Activated CD4-positive, alpha-beta T cell treated with anti-CD3 and anti-CD28 coated beads for 36 hours (primary cell): ENCODE data around the gene MAP1LC3A. TPM values are rescaled to one million over a fixed set of nuclear protein-coding genes. Genes with fewer than 3 reads are reported as not detected.
"Not testable (repeated sequence)": the region's sequence is repeated elsewhere in the genome, so short reads cannot be mapped to it uniquely, and the experiment has no call there.

Source experiments
- ATAC-seq: fragments of 200-7000 bp; cut with Tn5 transposase; one replicate; pipeline ENCODE4 v1.10.0; 2021; ENCODE audit warnings: mild to moderate bottlenecking, moderate library complexity
- CTCF ChIA-PET: fragments of 350-600 bp; sonication (Branson Sonifier 250); formaldehyde crosslinking; loops from one replicate; lab custom pipeline; 2021; ENCODE audit warnings: antibody characterized with exemption; lab: Charles Lee
- POLR2A ChIA-PET: fragments of 350-600 bp; sonication (Branson Sonifier 250); formaldehyde crosslinking; loops from one replicate; lab custom pipeline; 2021; ENCODE audit warnings: antibody characterized with exemption, inconsistent platforms; lab: Charles Lee
- DNase-seq: peaks from one replicate; pipeline ENCODE4 v3.0.0-alpha.2; 2020
- H3K27ac Mint-ChIP-seq: one replicate; pipeline ENCODE4 v1.8.0; 2021; ENCODE audit warnings: mixed read lengths
- H3K27me3 Mint-ChIP-seq: one replicate; pipeline ENCODE4 v1.8.0; 2021; ENCODE audit warnings: mixed read lengths
- H3K36me3 Mint-ChIP-seq: one replicate; pipeline ENCODE4 v1.8.0; 2021; ENCODE audit warnings: low read depth, mixed read lengths
- H3K4me1 Mint-ChIP-seq: one replicate; pipeline ENCODE4 v1.8.0; 2021; ENCODE audit warnings: mixed read lengths
- H3K4me3 Mint-ChIP-seq: one replicate; pipeline ENCODE4 v1.8.0; 2021; ENCODE audit warnings: mild to moderate bottlenecking, moderate library complexity, mixed read lengths
- H3K9me3 Mint-ChIP-seq: one replicate; pipeline ENCODE4 v1.8.0; 2021; ENCODE audit warnings: low read depth, mixed read lengths
- intact Hi-C, 2 experiments: fragments of 100-400 bp; cut with DNase I in 1 of 2; cut with micrococcal nuclease in 1 of 2; formaldehyde crosslinking; loops; one replicate each; pipeline versions ENCODE4 v1.14.2 to v1.15.1; 2022 to 2024; cut with DNase I, micrococcal nuclease
- total RNA-seq, 2 experiments: library from RNA; stranded (reverse); gene quantifications; one replicate each; pipeline ENCODE4 v1.2.3, GENCODE V29; 2021

The MAP1LC3A gene
- total RNA-seq, 2 experiments from 2014 or later: 2.5 to 2.7 TPM

- ATAC-seq: peak; percentile 81
- peak within 1 kb of the TSS; percentile 97 for H3K4me3 Mint-ChIP-seq
- H3K27me3 Mint-ChIP-seq: no peaks in the 10 kb centered on the region
- H3K9me3 Mint-ChIP-seq: no peaks in the 10 kb centered on the region
- peaks cover 35% of the 10 kb centered on the region for H3K4me1 Mint-ChIP-seq
- DNase-seq: peak; percentile 98
- H3K27ac Mint-ChIP-seq: peak within 1 kb of the TSS; percentile 98
- peaks cover 10% of the 10 kb centered on the region for H3K36me3 Mint-ChIP-seq
- intact Hi-C loops: loop anchor here (1.0 to 5.0 kb wide), 13 partner anchors 42 to 1436 kb away; partner anchors contain the start of genes ACSS2 (in 1 of the 2), AHCY (in 1 of the 2), EDEM2 (in 1 of the 2) and EIF2S2 (in 1 of the 2)
- CTCF ChIA-PET: interaction anchor here (0.7 to 7.8 kb wide), 13 partner anchors 10 to 287 kb away, joined by 3 to 82 read pairs (median 5); partner anchors contain the start of gene TP53INP2
- POLR2A ChIA-PET: interaction anchor here (0.7 to 2.4 kb wide), 7 partner anchors 15 to 471 kb away, joined by 3 to 9 read pairs (median 5); partner anchors contain the start of gene ITCH
These were observed 42.0 kb upstream of the MAP1LC3A start, which contains the start of gene DYNLRB1 for GRCh38 chr20:34516247-34517113. Gene DYNLRB1, plus strand, starts transcription at chr20:34516422. Its CDS starts 37 bp downstream, at chr20:34516459.

DNA sequence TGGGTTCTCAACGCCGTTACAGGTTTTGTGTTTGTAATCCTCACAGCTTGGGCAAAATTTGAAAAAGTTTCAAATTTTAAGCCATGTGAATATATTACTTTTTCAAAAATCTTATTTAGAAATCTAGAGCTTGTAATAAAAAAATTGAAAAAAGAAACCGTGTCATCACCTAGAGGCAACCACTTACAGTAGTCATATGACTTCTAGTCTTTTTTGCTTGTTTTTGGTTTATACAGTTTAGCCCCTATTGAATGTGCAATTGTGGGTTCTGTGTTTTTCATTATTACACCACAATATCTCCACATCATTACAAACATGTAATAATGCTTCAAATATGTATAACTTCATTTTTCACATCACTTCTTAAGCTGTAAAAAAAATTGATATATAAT lies 41.4 kb upstream of the MAP1LC3A start:
- POLR2A ChIA-PET: interaction anchor here (1.1 to 2.4 kb wide), 3 partner anchors 154 to 215 kb away, joined by 3 to 9 read pairs (median 8); partner anchors contain the start of gene ITCH
- ATAC-seq: no peak
- Mint-ChIP-seq H3K27ac (peak overlapping the region; percentile 98), H3K4me3 (peak overlapping the region; percentile 97), H3K36me3 (peaks cover 13% of the 10 kb centered on the region), H3K27me3 (no peaks in the 10 kb centered on the region), H3K9me3 (no peaks in the 10 kb centered on the region), H3K4me1 (peaks cover 41% of the 10 kb centered on the region)
- intact Hi-C loops: loop anchor here (2.0 to 5.0 kb wide), 6 partner anchors 64 to 1435 kb away; partner anchors contain the start of genes ACSS2 (in 1 of the 2), EDEM2 (in 1 of the 2), EIF2S2 (in 1 of the 2) and SCAND1 (in 1 of the 2)
- no peak for DNase-seq
- CTCF ChIA-PET: interaction anchor here (0.7 to 7.8 kb wide), 8 partner anchors 22 to 286 kb away, joined by 3 to 82 read pairs (median 4); partner anchors contain the start of gene TP53INP2

- intact Hi-C loops: loop anchor here (5.0 kb wide), 3 partner anchors 188 to 1433 kb away; partner anchors contain the start of genes EIF2S2 (in 1 of the 2) and SCAND1 (in 1 of the 2)
- H3K4me1 Mint-ChIP-seq: peaks cover 50% of the 10 kb centered on the region
- H3K27ac Mint-ChIP-seq, ATAC-seq, DNase-seq, H3K4me3 Mint-ChIP-seq, H3K9me3 Mint-ChIP-seq, POLR2A ChIA-PET, H3K27me3 Mint-ChIP-seq: not testable (repeated sequence)
- peaks cover 17% of the 10 kb centered on the region for H3K36me3 Mint-ChIP-seq
- CTCF ChIA-PET: interaction anchor here (7.8 kb wide), 1 partner anchor 207 kb away, joined by 82 read pairs; no protein-coding TSS in a partner anchor
These were observed 39.7 kb upstream of the MAP1LC3A start for GRCh38 chr20:34518863-34519262.

- H3K27me3 Mint-ChIP-seq, H3K9me3 Mint-ChIP-seq, DNase-seq, H3K4me3 Mint-ChIP-seq, POLR2A ChIA-PET, H3K27ac Mint-ChIP-seq, ATAC-seq: not testable (repeated sequence)
- Mint-ChIP-seq H3K4me1 (peaks cover 47% of the 10 kb centered on the region), H3K36me3 (peaks cover 15% of the 10 kb centered on the region)
- CTCF ChIA-PET: interaction anchor here (0.7 to 7.8 kb wide), 2 partner anchors 208 to 336 kb away, joined by 3 to 82 read pairs; no protein-coding TSS in a partner anchor
- intact Hi-C loops: loop anchor here (5.0 kb wide), 3 partner anchors 187 to 1432 kb away; partner anchors contain the start of genes EIF2S2 (in 1 of the 2) and SCAND1 (in 1 of the 2)
These were observed 38.7 kb upstream of the MAP1LC3A start for GRCh38 chr20:34519841-34520240.

DNA sequence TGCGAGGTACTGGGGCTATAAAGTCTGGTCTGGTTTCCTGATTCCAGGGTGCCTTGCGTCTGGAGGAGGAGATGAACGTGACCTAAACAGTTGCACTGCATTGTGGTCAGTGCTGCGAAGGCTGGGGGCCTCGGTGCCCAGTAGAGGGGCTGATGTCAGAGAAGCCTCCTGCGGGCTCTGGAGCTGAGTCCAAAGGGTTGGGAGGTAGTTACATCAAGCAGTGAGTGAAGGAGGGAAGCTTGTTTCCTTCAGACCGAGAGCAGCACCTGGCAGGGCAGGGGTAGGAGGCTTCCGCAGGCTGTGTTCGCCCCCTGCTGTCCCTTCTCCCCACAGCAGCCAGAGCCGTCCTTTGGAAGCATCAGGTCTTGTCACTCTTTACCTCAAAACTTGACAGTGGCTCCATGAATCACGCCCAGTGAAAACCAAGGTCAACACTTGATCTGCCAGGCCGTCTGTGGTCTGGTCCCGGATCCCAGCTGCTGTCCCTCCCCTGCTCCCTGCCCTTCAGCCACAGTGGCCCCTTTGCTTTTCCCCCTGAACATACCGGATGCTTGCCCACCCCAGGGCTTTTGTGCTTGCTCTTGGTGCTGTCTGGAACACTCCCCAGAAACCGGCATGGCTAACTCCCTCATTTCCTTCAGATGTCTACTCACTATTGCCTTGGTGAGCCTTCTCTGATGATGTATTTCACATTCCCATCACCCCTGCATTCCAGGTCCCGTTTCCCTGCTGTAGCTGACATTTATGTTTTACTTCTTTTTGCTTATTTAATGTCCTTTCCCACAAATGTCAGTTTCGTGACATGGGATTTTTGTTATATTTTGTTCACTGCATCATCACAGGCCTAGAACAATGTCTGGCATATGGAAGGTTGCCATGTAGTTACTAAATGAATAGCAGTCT lies 35.3 kb upstream of the MAP1LC3A start:
- Mint-ChIP-seq H3K4me1 (peaks cover 40% of the 10 kb centered on the region), H3K36me3 (peaks cover 29% of the 10 kb centered on the region), H3K27ac (peak overlapping the region; percentile 35), H3K9me3 (no peaks in the 10 kb centered on the region), H3K4me3 (no peak overlapping the region), H3K27me3 (no peaks in the 10 kb centered on the region)
- ChIA-PET POLR2A (interaction anchor here (0.9 kb wide), 1 partner anchor 211 kb away, joined by 3 read pairs; no protein-coding TSS in a partner anchor), CTCF (interaction anchor here (0.6 to 3.0 kb wide), 13 partner anchors 14 to 405 kb away, joined by 3 to 66 read pairs (median 3); partner anchors contain the start of genes AHCY and MAP1LC3A)
- peak; percentile 78 for DNase-seq
- ATAC-seq: peak; percentile 83
- intact Hi-C loops: loop anchor here (1.0 kb wide), 1 partner anchor 211 kb away; no protein-coding TSS in a partner anchor

DNA sequence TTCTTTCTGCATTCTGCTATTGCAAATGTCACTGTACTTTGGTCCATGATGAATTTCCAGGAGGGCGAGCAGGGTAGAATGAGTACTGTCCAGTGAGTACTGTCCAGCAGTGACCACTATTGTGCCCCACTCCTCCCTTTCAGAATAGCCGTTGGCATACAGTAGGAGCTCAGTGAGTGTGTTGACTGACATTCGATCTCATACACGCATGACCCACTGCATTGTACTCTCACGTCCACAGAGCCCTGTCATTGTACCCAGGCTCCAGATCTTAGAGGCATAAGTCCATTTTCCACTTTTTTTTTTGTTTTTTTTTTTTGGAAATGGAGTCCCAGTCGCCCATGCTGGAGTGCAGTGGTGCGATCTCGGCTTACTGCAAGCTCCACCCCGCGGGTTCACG lies 34.1 kb upstream of the MAP1LC3A start:
- ATAC-seq: no peak
- DNase-seq: no peak
- ChIA-PET POLR2A (no interaction called here), CTCF (interaction anchor here (0.7 to 3.0 kb wide), 4 partner anchors 34 to 212 kb away, joined by 3 to 66 read pairs (median 4); partner anchors contain the start of gene MAP1LC3A)
- Mint-ChIP-seq H3K4me3 (no peak overlapping the region), H3K4me1 (peaks cover 32% of the 10 kb centered on the region), H3K27me3 (no peaks in the 10 kb centered on the region), H3K36me3 (peaks cover 29% of the 10 kb centered on the region), H3K27ac (no peak overlapping the region), H3K9me3 (no peaks in the 10 kb centered on the region)
- intact Hi-C loops: no loop called here

GRCh38 chr20:34525342-34525708 lies 33.2 kb upstream of the MAP1LC3A start:
- no peaks in the 10 kb centered on the region for H3K27me3 Mint-ChIP-seq
- H3K4me1 Mint-ChIP-seq: peaks cover 28% of the 10 kb centered on the region
- ATAC-seq (no peak), DNase-seq (no peak)
- H3K36me3 Mint-ChIP-seq: peaks cover 27% of the 10 kb centered on the region
- H3K4me3 Mint-ChIP-seq: no peak overlapping the region
- H3K27ac Mint-ChIP-seq: no peak overlapping the region
- H3K9me3 Mint-ChIP-seq: no peaks in the 10 kb centered on the region
- POLR2A ChIA-PET: no interaction called here
- intact Hi-C loops: no loop called here
- CTCF ChIA-PET: interaction anchor here (0.6 to 1.5 kb wide), 3 partner anchors 13 to 929 kb away, joined by 3 to 4 read pairs (median 4); no protein-coding TSS in a partner anchor

DNA sequence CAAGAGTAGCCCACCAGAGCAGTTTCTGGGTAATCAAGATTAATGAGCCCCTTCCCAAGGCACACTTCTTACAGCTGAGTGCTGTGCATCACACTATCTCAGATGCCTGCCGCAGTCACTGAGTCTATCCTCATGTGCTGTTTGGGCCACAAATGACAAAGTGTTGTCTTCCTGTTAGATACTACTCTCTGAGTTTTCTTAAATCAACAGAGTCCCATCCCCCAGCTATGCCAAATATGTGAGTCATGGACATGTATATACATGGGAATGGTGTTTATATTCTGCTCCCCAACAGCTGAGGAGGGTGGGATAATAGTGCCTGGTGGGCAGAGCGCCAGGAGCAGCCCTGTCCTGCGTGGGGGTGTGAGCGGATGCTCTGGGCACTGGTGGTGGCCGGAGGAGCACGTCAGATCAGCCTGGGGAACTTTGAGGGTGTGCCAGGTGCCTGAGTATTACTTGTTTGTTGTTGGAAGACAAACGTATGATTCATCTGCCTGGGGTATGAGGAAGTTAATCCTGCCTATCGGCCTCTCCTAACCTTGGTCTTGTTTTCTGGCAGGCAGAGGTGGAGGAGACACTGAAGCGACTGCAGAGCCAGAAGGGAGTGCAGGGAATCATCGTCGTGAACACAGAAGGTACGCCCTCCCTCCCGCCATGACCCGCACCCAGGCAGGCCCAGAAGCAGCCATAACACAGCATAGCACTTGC lies 32.7 kb upstream of the MAP1LC3A start:
- H3K9me3 Mint-ChIP-seq: no peaks in the 10 kb centered on the region
- ATAC-seq: no peak
- ChIA-PET POLR2A (no interaction called here), CTCF (interaction anchor here (0.6 to 1.7 kb wide), 5 partner anchors 10 to 928 kb away, joined by 3 to 9 read pairs (median 4); partner anchors contain the start of gene DYNLRB1)
- H3K27me3 Mint-ChIP-seq: no peaks in the 10 kb centered on the region
- H3K4me3 Mint-ChIP-seq: no peak overlapping the region
- no peak overlapping the region for H3K27ac Mint-ChIP-seq
- no peak for DNase-seq
- peaks cover 28% of the 10 kb centered on the region for H3K4me1 Mint-ChIP-seq
- intact Hi-C loops: no loop called here
- H3K36me3 Mint-ChIP-seq: peaks cover 27% of the 10 kb centered on the region

DNA sequence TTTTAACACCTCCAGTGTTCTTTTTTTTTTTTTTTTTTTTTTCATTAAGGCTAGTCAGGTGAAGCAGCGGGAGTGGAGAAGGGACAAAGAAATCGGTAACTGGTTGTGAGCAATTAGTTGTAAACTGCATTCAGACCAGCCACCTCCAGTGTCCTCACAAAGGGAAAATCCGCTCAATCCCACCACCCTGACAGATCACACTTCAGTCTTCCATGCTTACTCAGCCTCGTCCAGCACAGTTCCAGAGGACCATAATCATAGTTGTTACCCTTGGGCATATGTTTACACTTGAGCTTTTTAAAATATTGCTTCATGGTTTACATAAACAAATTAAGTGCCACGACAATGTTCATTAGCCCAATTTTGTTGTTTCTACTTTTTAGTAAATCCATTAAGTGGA lies 32.1 kb upstream of the MAP1LC3A start:
- H3K4me3 Mint-ChIP-seq: no peak overlapping the region
- DNase-seq (no peak), ATAC-seq (no peak)
- no peaks in the 10 kb centered on the region for H3K27me3 Mint-ChIP-seq
- H3K36me3 Mint-ChIP-seq: peaks cover 27% of the 10 kb centered on the region
- H3K4me1 Mint-ChIP-seq: peaks cover 25% of the 10 kb centered on the region
- H3K9me3 Mint-ChIP-seq: no peaks in the 10 kb centered on the region
- H3K27ac Mint-ChIP-seq: no peak overlapping the region
- ChIA-PET POLR2A (no interaction called here), CTCF (interaction anchor here (0.7 to 1.7 kb wide), 5 partner anchors 10 to 397 kb away, joined by 3 to 9 read pairs (median 4); partner anchors contain the start of gene DYNLRB1)
- intact Hi-C loops: no loop called here
